Skin epidermis (tissue), 12 donors: ENCODE results near the gene SLC17A2.

Experiments
- H3K27ac ChIP-seq, 21 experiments: fragments of 200-600 bp; sonication (generic) in 11 of 21; one replicate each; pipeline ENCODE4 v1.5.0; 2020; ENCODE audit warnings: mild to moderate bottlenecking in 3 of 21, inconsistent platforms in 2 of 21, moderate library complexity in 2 of 21
- H3K4me3 ChIP-seq, 7 experiments: fragments of 200-600 bp; sonication (generic) in 2 of 7; one replicate each; pipeline ENCODE4 v1.5.0; 2020; ENCODE audit warnings: inconsistent platforms in 2 of 7, mild to moderate bottlenecking in 2 of 7, moderate library complexity in 1 of 7

The SLC17A2 gene

GRCh38 chr6:25925876-25926275, 4.6 kb downstream of the SLC17A2 start:
- Histone ChIP-seq H3K4me3 (no peak overlapping the region), H3K27ac (no peak overlapping the region)

GRCh38 chr6:25922301-25922700, 8.2 kb downstream of the SLC17A2 start:
- H3K27ac ChIP-seq = no peak overlapping the region

GRCh38 chr6:25921525-25922203, 8.8 kb downstream of the SLC17A2 start:
- Histone ChIP-seq H3K4me3 (no peak overlapping the region), H3K27ac (no peak overlapping the region)

More at GRCh38 chr6:25922301-25922700, 8.2 kb downstream of the SLC17A2 start:
- H3K4me3 ChIP-seq = no peak overlapping the region

GRCh38 chr6:25919657-25920056, 10.8 kb downstream of the SLC17A2 start:
- no peak overlapping the region for H3K27ac ChIP-seq

GRCh38 chr6:25918083-25918683, 12.3 kb downstream of the SLC17A2 start:
- Histone ChIP-seq H3K27ac (no peak overlapping the region), H3K4me3 (no peak overlapping the region)

More at GRCh38 chr6:25919657-25920056, 10.8 kb downstream of the SLC17A2 start:
- no peak overlapping the region for H3K4me3 ChIP-seq

- no peak overlapping the region for H3K4me3 ChIP-seq
- no peak overlapping the region for H3K27ac ChIP-seq
These were observed 13.6 kb downstream of the SLC17A2 start for GRCh38 chr6:25916789-25917490.

GRCh38 chr6:25916330-25916729, 14.2 kb downstream of the SLC17A2 start:
- no peak overlapping the region for H3K27ac ChIP-seq
- no peak overlapping the region for H3K4me3 ChIP-seq

GRCh38 chr6:25913741-25914140, 16.8 kb downstream of the SLC17A2 start:
- Histone ChIP-seq H3K27ac (no peak overlapping the region), H3K4me3 (no peak overlapping the region)

GRCh38 chr6:25911351-25911750, 19.1 kb downstream of the SLC17A2 start:
- Histone ChIP-seq H3K4me3 (no peak overlapping the region), H3K27ac (no peak overlapping the region)

GRCh38 chr6:25907475-25908014, 22.9 kb downstream of the SLC17A2 start:
- Histone ChIP-seq H3K4me3 (no peak overlapping the region), H3K27ac (no peak overlapping the region)

GRCh38 chr6:25903467-25904099, 26.9 kb downstream of the SLC17A2 start:
- Histone ChIP-seq H3K4me3 (no peak overlapping the region), H3K27ac (no peak overlapping the region)

GRCh38 chr6:25902071-25902470, 28.4 kb downstream of the SLC17A2 start:
- H3K27ac ChIP-seq = no peak overlapping the region
- no peak overlapping the region for H3K4me3 ChIP-seq

GRCh38 chr6:25900843-25901242, 29.6 kb downstream of the SLC17A2 start:
- Histone ChIP-seq H3K4me3 (no peak overlapping the region), H3K27ac (no peak overlapping the region)

- no peak overlapping the region for H3K27ac ChIP-seq
- no peak overlapping the region for H3K4me3 ChIP-seq
These were observed 30.7 kb downstream of the SLC17A2 start for GRCh38 chr6:25899580-25900408.

- Histone ChIP-seq H3K4me3 (no peak overlapping the region), H3K27ac (no peak overlapping the region)
These were observed 31.4 kb downstream of the SLC17A2 start for GRCh38 chr6:25899123-25899522.

GRCh38 chr6:25898289-25898977, 32.1 kb downstream of the SLC17A2 start:
- Histone ChIP-seq H3K4me3 (no peak overlapping the region), H3K27ac (no peak overlapping the region)

GRCh38 chr6:25896252-25896651, 34.2 kb downstream of the SLC17A2 start:
- Histone ChIP-seq H3K27ac (no peak overlapping the region), H3K4me3 (no peak overlapping the region)

- Histone ChIP-seq H3K27ac (no peak overlapping the region), H3K4me3 (no peak overlapping the region)
These were observed 34.7 kb downstream of the SLC17A2 start for GRCh38 chr6:25895771-25896170.

GRCh38 chr6:25893778-25894177, 36.7 kb downstream of the SLC17A2 start:
- no peak overlapping the region for H3K27ac ChIP-seq
- H3K4me3 ChIP-seq = no peak overlapping the region
